HG02973 (cell line): ENCODE data around the gene BAZ2A.
"Not testable (repeated sequence)": the region's sequence is repeated elsewhere in the genome, so short reads cannot be mapped to it uniquely, and the experiment has no call there.

ENCODE experiments used
- ATAC-seq: cut with Tn5 transposase; IDR thresholded peaks from one replicate; pipeline ENCODE4 v1.9.1; 2021; ENCODE audit warnings: moderate library complexity; ENCODE audit not compliant: unreplicated experiment

BAZ2A gene

GRCh38 chr12:56599797-56600196, 30.3 kb downstream of the BAZ2A start:
- ATAC-seq: no peak

- no peak for ATAC-seq
Measured at GRCh38 chr12:56599041-56599440, 31.1 kb downstream of the BAZ2A start.

GRCh38 chr12:56596815-56597214, 33.3 kb downstream of the BAZ2A start:
- no peak for ATAC-seq

- no peak for ATAC-seq
Measured at GRCh38 chr12:56593909-56594621, 36.1 kb downstream of the BAZ2A start.

- ATAC-seq: no peak
Measured at GRCh38 chr12:56591961-56592360, 38.2 kb downstream of the BAZ2A start.

GRCh38 chr12:56591126-56591525, 39.0 kb downstream of the BAZ2A start:
- ATAC-seq: no peak

- ATAC-seq: no peak
Measured at GRCh38 chr12:56590237-56590830, 39.8 kb downstream of the BAZ2A start.

GRCh38 chr12:56589783-56590182, 40.3 kb downstream of the BAZ2A start:
- no peak for ATAC-seq

- ATAC-seq: no peak
Measured at GRCh38 chr12:56585098-56585497, 45.0 kb downstream of the BAZ2A start.

GRCh38 chr12:56581418-56582145, 48.5 kb downstream of the BAZ2A start:
- ATAC-seq: no peak

- ATAC-seq: no peak
Measured at GRCh38 chr12:56578983-56579546, 51.1 kb downstream of the BAZ2A start.

- ATAC-seq: not testable (repeated sequence)
Measured at GRCh38 chr12:56577248-56577647, 52.9 kb downstream of the BAZ2A start.

- no peak for ATAC-seq
Measured at GRCh38 chr12:56574210-56574609, 55.9 kb downstream of the BAZ2A start.

GRCh38 chr12:56572288-56572687, 57.8 kb downstream of the BAZ2A start:
- no peak for ATAC-seq

- ATAC-seq: no peak
Measured at GRCh38 chr12:56571121-56571520, 59.0 kb downstream of the BAZ2A start.

- no peak for ATAC-seq
Measured at GRCh38 chr12:56568146-56568545, 62.0 kb downstream of the BAZ2A start.

- peak; percentile 59 for ATAC-seq
Measured at GRCh38 chr12:56565510-56566101, 64.5 kb downstream of the BAZ2A start.

- no peak for ATAC-seq
Measured at GRCh38 chr12:56551070-56551469, 79.1 kb downstream of the BAZ2A start.

- no peak for ATAC-seq
Measured at GRCh38 chr12:56546680-56547079, 83.4 kb downstream of the BAZ2A start.
